GM12878 (cell line): ENCODE data around the gene NMRK2. TPM values are rescaled to one million over a fixed set of nuclear protein-coding genes. Genes with fewer than 3 reads are reported as not detected.

Experiments
- ATAC-seq: fragments of 200-7000 bp; cut with Tn5 transposase; 3 replicates; pipeline ENCODE4 v1.9.1; 2020; ENCODE audit warnings: mild to moderate bottlenecking, moderate library complexity
- BruUV-seq: library from RNA; stranded (reverse); fragments of 400-500 nt; replicated peaks from 2 replicates; lab custom pipeline; 2021; lab: Mats Ljungman, UMichigan
- CTCF ChIA-PET: fragments of 300-600 bp; sonication (Branson Sonifier 250); formaldehyde crosslinking; extraction: SDS; loops from one replicate; lab custom pipeline; 2021; ENCODE audit warnings: inconsistent platforms; lab: Yijun Ruan, JAX
- POLR2A ChIA-PET: fragments of 350-600 bp; formaldehyde crosslinking; extraction: SDS; loops from one replicate; lab custom pipeline; 2021; ENCODE audit warnings: inconsistent platforms; lab: Charles Lee
- RAD21 ChIA-PET: fragments of 300-600 bp; sonication (Branson Sonifier 250); formaldehyde crosslinking; loops from one replicate; lab custom pipeline; 2023; ENCODE audit warnings: antibody characterized with exemption; ENCODE audit not compliant: unreplicated experiment; lab: Charles Lee
- SMC1A ChIA-PET: fragments of 300-600 bp; sonication (Branson Sonifier 250); formaldehyde crosslinking; loops from one replicate; lab custom pipeline; 2023; ENCODE audit not compliant: unreplicated experiment, uncharacterized antibody; lab: Charles Lee
- DNase-seq: peaks from one replicate; pipeline ENCODE4 v3.0.0-alpha.2; 2011; ENCODE audit warnings: low read depth, low spot score
- FAIRE-seq: peaks from 3 replicates; lab custom pipeline; 2011; peaks lifted over from hg19 to GRCh38; lab: Jason Lieb, UNC
- H2AFZ ChIP-seq: 2 replicates; pipeline ENCODE4 v1.6.0; 2011; ENCODE audit warnings: low read depth, low read length, control low read depth; ENCODE audit not compliant: control insufficient read depth
- H3K27ac ChIP-seq: 2 replicates; pipeline ENCODE4 v1.5.1; 2011; ENCODE audit warnings: control low read depth; ENCODE audit not compliant: control insufficient read depth, insufficient read depth
- H3K27me3 ChIP-seq, 2 experiments: replicated peaks in 1 of 2; 2 replicates each; pipeline versions ENCODE4 v1.6.0 to v1.6.1; 2011; ENCODE audit warnings: low read length in 1 of 2; ENCODE audit not compliant: control insufficient read depth in 2 of 2, insufficient read depth in 2 of 2
- H3K36me3 ChIP-seq, 2 experiments: 2 replicates each; pipeline ENCODE4 v1.5.1; 2011; ENCODE audit warnings: low read length in 1 of 2; ENCODE audit not compliant: control insufficient read depth in 2 of 2, insufficient read depth in 2 of 2
- H3K4me1 ChIP-seq: 2 replicates; pipeline ENCODE4 v1.6.1; 2011; ENCODE audit warnings: mild to moderate bottlenecking, low read length, moderate library complexity, mixed read lengths; ENCODE audit not compliant: control insufficient read depth, insufficient read depth
- H3K4me2 ChIP-seq: 2 replicates; pipeline ENCODE4 v1.6.0; 2011; ENCODE audit warnings: control low read depth; ENCODE audit not compliant: control insufficient read depth, insufficient read depth
- H3K4me3 ChIP-seq: fragments of 200-600 bp; sonication (generic); 2 replicates; pipeline ENCODE4 v1.5.1; 2016
- H3K79me2 ChIP-seq: 2 replicates; pipeline ENCODE4 v1.6.0; 2011; ENCODE audit warnings: low read length; ENCODE audit not compliant: control insufficient read depth, insufficient read depth
- H3K9ac ChIP-seq: 2 replicates; pipeline ENCODE4 v1.8.0; 2011; ENCODE audit warnings: low read length, control low read depth, mixed read lengths; ENCODE audit not compliant: control insufficient read depth, insufficient read depth
- H3K9me3 ChIP-seq: replicated peaks from 3 replicates; pipeline ENCODE4 v1.5.1; 2011; ENCODE audit warnings: mild to moderate bottlenecking, low read length; ENCODE audit not compliant: control insufficient read depth, insufficient read depth
- H4K20me1 ChIP-seq: 2 replicates; pipeline ENCODE4 v1.6.0; 2011; ENCODE audit not compliant: control insufficient read depth, insufficient read depth
- BACH1 ChIP-seq: fragments of 450-650 bp; IDR thresholded peaks from 2 replicates; pipeline ENCODE4 v1.6.1; 2017; ENCODE audit warnings: mild to moderate bottlenecking, borderline replicate concordance
- MTA3 ChIP-seq: IDR thresholded peaks from 2 replicates; pipeline ENCODE4 v1.6.1; 2012; ENCODE audit warnings: low read length, inconsistent platforms, borderline replicate concordance
- POLR2A ChIP-seq: IDR thresholded peaks from 2 replicates; pipeline ENCODE4 v1.6.1; 2011; ENCODE audit warnings: low read depth, mild to moderate bottlenecking, low read length
- POLR2AphosphoS2 ChIP-seq: IDR thresholded peaks from 2 replicates; pipeline ENCODE4 v1.6.1; 2011; ENCODE audit warnings: low read depth, mild to moderate bottlenecking, low read length, improper control_type of control experiment, moderate library complexity
- POLR2AphosphoS5 ChIP-seq: IDR thresholded peaks from 2 replicates; pipeline ENCODE4 v1.6.1; 2011; ENCODE audit warnings: mild to moderate bottlenecking, low read length, inconsistent platforms
- POU2F2 ChIP-seq: IDR thresholded peaks from 3 replicates; pipeline ENCODE4 v1.6.1; 2011; ENCODE audit warnings: low read depth, mild to moderate bottlenecking, low read length, borderline replicate concordance
- SMAD5 ChIP-seq: IDR thresholded peaks from 2 replicates; pipeline ENCODE4 v1.6.1; 2016; ENCODE audit warnings: antibody characterized with exemption, low read depth
- SMC3 ChIP-seq: IDR thresholded peaks from 2 replicates; pipeline ENCODE4 v1.6.1; 2011; ENCODE audit warnings: low read length, improper control_type of control experiment, borderline replicate concordance
- SREBF2 ChIP-seq: IDR thresholded peaks from 2 replicates; pipeline ENCODE4 v1.6.1; 2012; ENCODE audit warnings: mild to moderate bottlenecking, low read length
- ZBED1 ChIP-seq: IDR thresholded peaks from 2 replicates; pipeline ENCODE4 v1.6.1; 2016; ENCODE audit warnings: borderline replicate concordance
- WGBS: methylation state at CpG from one replicate; pipeline ENCODE4 v1.1.6; 2016; ENCODE audit warnings: low lambda C conversion rate; ENCODE audit not compliant: insufficient replicate concordance, insufficient coverage; ENCODE audit errors: missing lambda C conversion rate; 5-methylcytosine and 5-hydroxymethylcytosine counted together
- in situ Hi-C: fragments of 300-500 bp; cut with MboI; formaldehyde crosslinking; loops from 9 replicates; pipeline ENCODE4 v1.14.3; 2018; ENCODE audit warnings: mixed read lengths
- intact Hi-C: fragments of 100-400 bp; cut with micrococcal nuclease; formaldehyde crosslinking; loops from one replicate; pipeline ENCODE4 v1.14.2; 2022; ENCODE audit not compliant: unreplicated experiment
- polyA plus RNA-seq, 11 experiments: library from polyadenylated mRNA; depleted of rRNA in 4 of 11; unstranded in 6 of 11; stranded (reverse) in 5 of 11; fragments of >200 nt; fragmentation: Nextera tagmentation in 4 of 11; fragmentation: Illumina TruSeq in 1 of 11; extraction: Ambion mirVana in 4 of 11; extraction: Trizol in 1 of 11; gene quantifications; 1 replicate in 1 of 11; 2 replicates in 10 of 11; pipeline versions ENCODE4 v1.2.1 to v1.2.3, GENCODE V29; 2011 to 2016; ENCODE audit warnings: inconsistent platforms in 2 of 11, missing spikeins in 2 of 11, low read depth in 1 of 11
- total RNA-seq, 4 experiments: library from RNA; depleted of rRNA in 3 of 4; stranded (reverse); fragments of >200 nt in 3 of 4; fragmentation: Illumina TruSeq in 1 of 4; extraction: Trizol in 1 of 4; gene quantifications; 2 replicates each; pipeline versions ENCODE4 v1.2.1 to v1.2.3, GENCODE V29; 2013 to 2021
- TF ChIP-seq, protein P1 (sequence below): IDR thresholded peaks from 2 replicates; pipeline ENCODE4 v1.6.1; 2012; ENCODE audit warnings: low read length, inconsistent platforms

NMRK2 gene
- total and polyA plus RNA-seq, 10 of the 15 experiments (the other 5 are each of a cell fraction or from before 2014, with no cell fraction given), result 0.14 to 0.15 TPM; not detected in 8

DNA sequence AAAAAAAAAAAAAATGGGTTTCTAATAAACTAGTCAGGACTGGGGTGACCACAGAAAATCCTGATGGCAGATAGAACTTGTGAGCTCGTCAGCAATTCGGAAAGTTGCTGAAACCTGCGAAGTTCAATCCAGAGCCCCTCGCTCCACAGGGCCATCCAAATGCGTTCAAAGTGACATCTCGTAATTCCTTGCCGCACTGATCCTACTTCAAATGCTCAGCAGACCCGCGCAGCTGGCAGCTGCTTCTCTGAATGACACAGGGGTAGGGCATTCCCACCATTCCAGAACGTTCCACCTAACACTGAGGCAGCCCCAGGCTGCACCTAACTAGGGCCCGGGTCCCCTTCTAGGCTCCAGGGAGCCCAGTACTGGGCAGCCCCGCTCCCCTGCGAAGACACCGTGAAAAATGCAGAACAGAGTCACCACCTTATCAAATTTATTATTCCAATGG, 42.8 kb downstream of the NMRK2 start:
- POLR2A ChIA-PET, result interaction anchor here (0.6 kb wide), 1 partner anchor 19 kb away, joined by 3 read pairs; no protein-coding TSS in a partner anchor
- peaks cover 25% of the 10 kb centered on the region for H4K20me1 ChIP-seq
- in situ Hi-C loops, result no loop called here

More for the DNA sequence above, 42.8 kb downstream of the NMRK2 start:
- Histone ChIP-seq H3K27me3 (no peaks in the 10 kb centered on the region), H3K79me2 (peaks cover 33% of the 10 kb centered on the region), H3K4me1 (peaks cover 7% of the 10 kb centered on the region), H3K27ac (no peak overlapping the region), H3K9ac (no peak overlapping the region), H2AFZ (no peak overlapping the region), H3K4me2 (no peak overlapping the region), H3K9me3 (no peaks in the 10 kb centered on the region), H3K36me3 (peaks cover 22 to 46% of the 10 kb centered on the region in 2 experiments), H3K4me3 (no peak overlapping the region)
- ChIA-PET SMC1A (no interaction called here), CTCF (interaction anchor here (0.7 kb wide), 1 partner anchor 15 kb away, joined by 5 read pairs; no protein-coding TSS in a partner anchor), RAD21 (no interaction called here)
- FAIRE-seq (no peak), DNase-seq (no peak), ATAC-seq (no peak)
- WGBS, result 89% methylated on average over 14 of the region's 14 CpGs
- no TSS peak for BruUV-seq
- intact Hi-C loops, result no loop called here
- TF ChIP-seq, protein P1, sequence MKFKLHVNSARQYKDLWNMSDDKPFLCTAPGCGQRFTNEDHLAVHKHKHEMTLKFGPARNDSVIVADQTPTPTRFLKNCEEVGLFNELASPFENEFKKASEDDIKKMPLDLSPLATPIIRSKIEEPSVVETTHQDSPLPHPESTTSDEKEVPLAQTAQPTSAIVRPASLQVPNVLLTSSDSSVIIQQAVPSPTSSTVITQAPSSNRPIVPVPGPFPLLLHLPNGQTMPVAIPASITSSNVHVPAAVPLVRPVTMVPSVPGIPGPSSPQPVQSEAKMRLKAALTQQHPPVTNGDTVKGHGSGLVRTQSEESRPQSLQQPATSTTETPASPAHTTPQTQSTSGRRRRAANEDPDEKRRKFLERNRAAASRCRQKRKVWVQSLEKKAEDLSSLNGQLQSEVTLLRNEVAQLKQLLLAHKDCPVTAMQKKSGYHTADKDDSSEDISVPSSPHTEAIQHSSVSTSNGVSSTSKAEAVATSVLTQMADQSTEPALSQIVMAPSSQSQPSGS, result peak; percentile 52; the same call in 1 of the 2 replicates
- TF ChIP-seq POLR2AphosphoS5 (peak; percentile 88), SMAD5 (0 out of 2 replicates have a peak, but pooled peaks have one; percentile 9), POLR2AphosphoS2 (0 out of 2 replicates have a peak, but pooled peaks have one; percentile 33), SREBF2 (no peak), POLR2A (peak; percentile 72), MTA3 (peak; percentile 40; the same call in 1 of the 2 replicates), ZBED1 (peak; percentile 18; the same call in 1 of the 2 replicates), POU2F2 (peak; percentile 13; the same call in 1 of the 3 replicates), BACH1 (0 out of 2 replicates have a peak, but pooled peaks have one; percentile 45), SMC3 (no peak)
